Activated CD4-positive, alpha-beta T cell treated with anti-CD3 and anti-CD28 coated beads for 24 hours (primary cell): ENCODE data around the gene PPP6R2.
"Not testable (repeated sequence)": the region's sequence is repeated elsewhere in the genome, so short reads cannot be mapped to it uniquely, and the experiment has no call there.

Source experiments
- DNase-seq, 2 donors: peaks; one replicate each; pipeline ENCODE4 v3.0.0-alpha.2; 2020; ENCODE audit warnings: low read depth in 2 of 2

The PPP6R2 gene

DNA sequence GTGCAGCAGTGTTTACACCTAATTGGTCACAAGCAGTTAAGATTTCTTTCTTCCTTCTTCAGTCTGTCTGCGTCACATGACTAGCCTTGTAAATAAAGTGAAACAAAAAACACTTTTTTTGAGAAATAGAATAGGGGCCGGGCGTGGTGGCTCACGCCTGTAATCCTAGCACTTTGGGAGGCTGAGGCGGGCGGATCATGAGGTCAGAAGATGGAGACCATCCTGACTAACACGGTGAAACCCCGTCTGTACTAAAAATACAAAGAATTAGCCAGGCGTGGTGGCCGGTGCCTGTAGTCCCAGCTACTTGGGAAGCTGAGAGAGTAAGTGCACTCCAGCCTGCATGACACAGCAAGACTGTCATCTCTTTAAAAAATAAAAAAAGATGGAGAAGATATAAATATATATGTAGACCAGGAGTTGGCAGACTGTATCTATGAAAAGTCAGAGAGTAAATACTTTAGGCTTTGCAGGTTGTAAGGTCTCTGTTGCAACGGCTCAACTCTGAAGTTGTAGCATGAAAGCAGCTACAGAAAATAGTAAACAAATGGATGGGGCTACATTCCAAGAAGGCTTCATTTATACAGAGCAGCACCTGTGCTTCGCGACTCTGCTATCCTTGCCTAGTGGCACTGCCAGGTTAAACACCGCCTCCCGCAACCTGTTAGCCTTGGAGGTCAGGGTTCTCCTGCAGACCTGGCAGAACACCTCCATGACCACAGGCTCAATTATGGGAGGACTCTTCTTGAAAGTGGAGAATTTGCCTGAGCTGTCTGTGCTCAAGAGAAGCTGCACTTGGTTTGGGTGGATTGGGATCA is 55.9 kb downstream of the PPP6R2 start:
- DNase-seq, result no peak

GRCh38 chr22:50399751-50400331 is 56.7 kb downstream of the PPP6R2 start:
- no peak for DNase-seq

- no peak for DNase-seq
Measured at GRCh38 chr22:50400406-50400805, 57.3 kb downstream of the PPP6R2 start.

- no peak for DNase-seq
Measured at GRCh38 chr22:50400931-50401330, 57.8 kb downstream of the PPP6R2 start.

DNA sequence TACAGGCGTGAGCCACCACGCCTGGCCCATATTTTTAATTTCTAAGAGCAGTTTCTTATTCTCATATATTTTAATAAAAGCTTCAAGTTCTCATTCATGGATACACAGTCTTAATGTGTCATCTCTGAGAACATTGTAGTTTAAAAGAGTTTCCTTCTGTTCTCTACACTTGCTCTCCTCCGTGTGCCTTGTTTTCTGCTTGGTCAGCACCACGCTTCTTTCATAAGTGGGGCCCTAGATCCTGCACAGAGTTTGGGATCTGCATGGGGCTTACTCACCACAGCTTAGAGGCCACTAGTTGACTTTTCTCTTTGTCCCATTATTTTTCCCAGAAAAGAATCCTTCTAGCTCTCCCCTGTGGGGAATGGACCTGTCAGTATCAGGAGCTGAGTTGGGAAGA is 58.8 kb downstream of the PPP6R2 start:
- no peak for DNase-seq

- DNase-seq, result no peak
Measured at GRCh38 chr22:50403701-50404101, 60.6 kb downstream of the PPP6R2 start.

DNA sequence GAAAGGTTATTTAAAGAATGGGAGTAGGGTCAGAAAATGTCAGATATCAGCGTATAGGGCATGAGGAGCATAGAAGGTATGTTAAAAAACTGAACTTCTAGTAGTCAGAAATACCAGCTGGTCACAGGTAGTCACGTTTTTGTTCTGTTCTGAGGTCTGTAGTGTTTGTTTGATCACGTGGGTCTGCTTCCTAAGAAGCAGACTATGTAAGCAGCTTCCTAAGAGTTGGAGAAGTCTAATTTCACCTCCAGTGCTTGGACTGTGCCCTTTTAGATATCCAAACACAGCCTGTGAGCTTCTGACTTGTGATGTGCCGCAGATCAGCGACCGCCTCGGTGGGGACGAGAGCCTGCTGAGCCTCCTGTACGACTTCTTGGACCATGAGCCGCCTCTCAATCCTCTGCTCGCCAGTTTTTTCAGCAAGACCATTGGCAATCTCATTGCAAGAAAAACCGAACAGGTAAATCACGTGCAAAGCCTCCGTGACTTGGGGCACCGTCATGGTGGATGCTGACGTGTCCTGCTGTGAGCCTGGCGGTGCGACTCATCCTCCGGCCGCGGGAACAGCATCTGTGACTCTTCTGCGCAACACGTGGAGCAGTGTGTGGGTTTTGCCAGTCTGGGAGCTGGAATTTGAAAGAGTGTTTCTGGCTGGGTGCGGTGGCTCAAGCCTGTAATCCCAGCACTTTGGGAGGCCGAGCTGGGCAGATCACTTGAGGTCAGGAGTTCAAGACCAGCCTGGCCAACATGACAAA is 63.5 kb downstream of the PPP6R2 start:
- no peak for DNase-seq

- DNase-seq, result no peak
Measured at GRCh38 chr22:50408311-50408710, 65.2 kb downstream of the PPP6R2 start.

DNA sequence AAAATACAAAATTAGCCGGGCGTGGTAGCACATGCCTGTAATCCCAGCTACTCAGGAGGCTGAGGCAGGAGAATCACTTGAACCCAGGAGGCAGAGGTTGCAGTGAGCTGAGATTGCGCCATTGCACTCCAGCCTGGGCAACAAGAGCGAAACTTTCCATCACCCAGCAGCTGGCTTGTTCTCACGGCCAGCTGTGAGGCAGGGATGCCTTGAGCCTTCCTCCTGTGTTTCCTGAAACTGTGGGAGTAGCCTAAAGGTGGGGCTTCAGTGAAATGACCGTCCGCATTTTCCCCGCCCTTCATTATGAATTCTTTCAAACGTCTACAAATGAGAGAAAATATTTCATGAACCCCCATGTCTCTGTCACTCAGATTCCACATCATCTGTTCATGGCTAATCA is 65.8 kb downstream of the PPP6R2 start:
- DNase-seq, result not testable (repeated sequence)

DNA sequence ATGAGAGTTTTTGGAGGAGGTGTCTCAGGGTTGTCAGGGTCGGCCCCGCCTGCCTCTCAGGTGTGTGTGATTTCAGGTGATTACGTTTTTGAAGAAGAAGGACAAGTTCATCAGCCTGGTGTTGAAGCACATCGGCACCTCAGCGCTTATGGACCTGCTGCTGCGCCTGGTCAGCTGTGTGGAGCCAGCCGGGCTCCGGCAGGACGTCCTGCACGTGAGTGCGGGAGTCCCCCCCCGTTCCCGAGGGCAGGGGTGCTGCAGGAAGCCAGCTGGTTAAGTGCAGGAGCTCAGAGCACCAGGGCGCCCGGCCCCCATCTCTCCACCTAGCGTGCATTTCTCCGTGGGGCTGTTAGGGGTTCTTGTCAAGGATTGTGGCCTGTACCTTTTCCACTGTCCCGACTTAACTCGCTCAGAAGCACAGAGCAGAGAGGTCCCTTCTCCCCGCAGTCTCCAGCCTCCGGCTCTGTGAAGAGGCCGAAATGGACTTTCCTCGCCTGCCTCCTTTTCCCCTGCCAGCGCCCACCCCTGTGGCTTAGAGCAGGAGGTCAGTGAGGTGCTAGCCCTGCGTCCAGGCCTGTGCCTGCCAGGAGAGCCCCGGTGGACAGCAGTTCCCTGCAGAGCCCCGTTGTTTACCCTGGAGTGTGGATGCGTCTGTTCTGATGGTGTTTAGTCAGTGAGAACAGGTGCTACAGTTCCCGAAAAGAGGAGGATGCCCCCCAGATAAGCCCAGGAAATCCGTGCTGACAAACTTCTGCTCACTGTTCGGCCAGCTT is 71.5 kb downstream of the PPP6R2 start:
- DNase-seq, result no peak

DNA sequence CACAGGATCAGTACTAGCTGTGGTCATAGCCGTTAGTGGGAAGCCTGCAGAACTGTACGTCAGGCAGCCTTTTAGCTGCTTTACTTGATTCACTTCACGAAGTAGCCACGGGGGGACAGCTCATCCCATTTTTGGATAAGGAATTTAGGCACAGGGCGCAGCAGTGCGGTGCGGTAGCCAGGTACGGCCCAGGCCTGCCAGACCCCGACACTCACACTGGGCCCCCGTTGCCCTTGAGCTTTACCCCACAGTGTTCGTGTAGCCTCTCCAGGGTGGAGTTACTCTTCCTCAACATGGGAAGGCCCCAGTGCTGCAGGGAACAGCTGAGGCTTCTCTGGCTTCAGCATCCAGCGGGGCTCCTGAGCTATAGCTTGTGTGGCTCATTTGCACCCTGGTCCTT is 72.3 kb downstream of the PPP6R2 start:
- no peak for DNase-seq

- no peak for DNase-seq
Measured at GRCh38 chr22:50416996-50417395, 73.9 kb downstream of the PPP6R2 start.

- no peak for DNase-seq
Measured at GRCh38 chr22:50417411-50418210, 74.5 kb downstream of the PPP6R2 start.

DNA sequence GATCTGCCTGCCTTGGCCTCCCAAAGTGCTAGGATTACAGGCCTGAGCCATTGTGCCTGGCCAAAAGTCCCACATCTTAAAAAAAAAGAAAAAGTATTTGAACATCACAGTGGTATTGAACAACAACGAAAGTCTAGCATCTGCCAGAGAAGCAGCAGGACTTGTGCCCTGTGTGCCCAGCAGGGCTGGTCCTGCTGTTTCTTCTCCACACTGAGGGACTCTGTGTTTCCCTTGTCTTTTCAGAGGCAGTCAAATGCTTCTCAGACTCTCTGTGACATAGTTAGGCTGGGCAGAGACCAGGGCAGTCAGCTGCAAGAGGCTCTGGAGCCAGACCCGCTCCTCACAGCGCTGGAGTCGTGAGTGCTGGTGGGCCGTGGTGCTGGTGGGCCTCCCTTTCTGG is 75.5 kb downstream of the PPP6R2 start:
- DNase-seq, result no peak

DNA sequence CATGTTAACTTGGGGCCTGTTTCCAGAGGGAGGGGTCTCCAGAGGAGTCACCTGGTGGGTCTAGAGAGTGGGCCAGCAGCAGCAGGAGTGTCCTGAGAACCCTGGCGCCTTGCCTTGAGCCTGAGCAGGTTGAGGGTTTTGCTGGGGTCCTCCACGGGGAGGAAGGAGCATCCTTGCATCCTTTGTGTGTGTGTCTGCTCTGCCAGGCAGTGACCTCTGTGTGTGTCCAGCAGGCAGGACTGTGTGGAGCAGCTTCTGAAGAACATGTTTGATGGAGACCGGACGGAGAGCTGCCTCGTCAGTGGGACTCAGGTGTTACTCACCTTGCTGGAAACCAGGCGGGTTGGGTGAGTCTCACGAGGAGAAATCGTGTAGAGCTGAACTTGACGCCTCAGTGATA is 76.0 kb downstream of the PPP6R2 start:
- DNase-seq, result no peak

DNA sequence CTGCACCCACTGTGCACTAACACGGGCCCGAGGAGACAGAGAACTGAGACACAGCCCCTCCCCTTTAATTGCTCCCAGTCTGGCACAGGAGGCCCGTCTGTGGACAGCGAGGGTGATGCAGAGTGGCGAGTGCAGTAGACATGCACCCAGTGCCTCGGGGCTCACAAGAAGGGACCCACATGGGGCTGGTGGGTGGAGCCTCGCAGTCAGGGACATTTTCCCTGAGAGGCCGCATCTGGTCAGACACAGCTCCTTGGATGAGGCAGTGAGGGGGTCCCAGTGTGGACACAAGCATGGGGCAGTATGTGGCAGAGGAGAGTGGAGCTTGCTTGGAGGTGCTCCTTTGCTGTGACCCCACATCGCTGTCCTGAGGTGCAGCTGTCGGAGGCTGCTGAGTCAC is 76.9 kb downstream of the PPP6R2 start:
- DNase-seq, result no peak

DNA sequence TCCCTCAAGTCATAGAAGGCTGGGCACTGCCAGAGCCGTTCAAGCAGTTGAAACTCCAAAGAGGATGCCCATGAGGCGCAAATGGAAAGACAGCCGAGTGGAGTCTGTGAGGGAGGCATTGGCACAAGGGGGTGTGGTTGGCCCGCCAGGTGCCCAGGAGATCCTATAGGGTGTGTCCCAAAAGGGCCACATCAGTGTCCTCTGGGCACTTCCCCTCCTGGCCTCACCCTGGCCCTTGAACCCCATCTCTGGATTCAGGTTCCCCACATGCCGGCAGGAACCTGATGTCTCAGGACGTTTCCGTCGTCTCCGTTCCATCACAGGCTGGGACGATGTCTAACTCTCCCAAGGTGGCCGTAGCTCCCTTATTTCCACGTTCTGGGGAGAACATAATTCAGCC is 77.5 kb downstream of the PPP6R2 start:
- no peak for DNase-seq

DNA sequence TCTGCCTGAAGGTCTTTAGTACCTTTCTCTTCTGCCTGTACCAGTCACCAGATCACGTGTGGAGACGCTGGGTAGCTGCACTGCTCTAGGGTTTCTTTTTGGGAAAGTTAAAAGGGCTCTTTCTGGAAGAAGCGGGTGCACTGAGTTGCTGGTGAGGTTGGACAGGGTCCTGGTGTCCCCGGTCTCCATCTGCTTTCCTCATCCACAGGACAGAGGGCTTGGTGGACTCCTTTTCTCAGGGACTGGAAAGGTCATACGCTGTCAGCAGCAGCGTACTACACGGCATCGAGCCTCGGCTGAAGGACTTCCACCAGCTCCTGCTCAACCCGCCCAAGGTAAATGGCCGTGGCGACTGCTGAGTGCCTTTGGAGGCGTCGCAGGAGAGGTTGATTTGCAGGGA is 78.9 kb downstream of the PPP6R2 start:
- no peak for DNase-seq

GRCh38 chr22:50422961-50423815 is 80.1 kb downstream of the PPP6R2 start:
- DNase-seq, result no peak

DNA sequence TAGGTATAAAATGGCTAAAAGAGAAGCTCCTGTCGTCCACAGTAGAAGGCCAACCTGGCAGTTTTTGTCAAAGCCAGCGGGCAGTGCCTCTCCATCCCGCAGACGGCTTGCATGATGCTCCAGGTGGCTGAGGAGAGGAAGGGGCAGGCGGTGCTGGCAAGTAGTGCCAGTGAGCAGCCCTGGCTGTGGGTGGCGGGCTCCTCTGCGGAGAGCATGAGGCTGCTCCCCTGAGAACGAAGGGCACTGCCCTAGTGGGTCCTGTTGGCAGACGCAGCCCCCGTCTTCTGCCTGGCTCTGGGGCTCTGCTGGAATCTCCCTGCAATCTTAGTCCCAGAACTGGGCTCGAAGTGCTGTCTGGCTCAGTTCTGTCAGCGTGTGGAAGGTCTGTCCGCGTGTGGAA is 80.8 kb downstream of the PPP6R2 start:
- no peak for DNase-seq
